SK-N-SH (cell line): ENCODE results near the gene PFDN1. TPM values are rescaled to one million over a fixed set of nuclear protein-coding genes. Genes with fewer than 3 reads are reported as not detected.
A peak's percentile ranks its signal among the peaks of the same experiment; 100 is the strongest.

Source experiments
- CTCF ChIA-PET: fragments of 300-600, 350-600 bp; formaldehyde crosslinking; extraction: SDS; loops from one replicate; lab custom pipeline; 2021; lab: Yijun Ruan, JAX
- POLR2A ChIA-PET: fragments of 350-600 bp; sonication (Branson Sonifier 250); formaldehyde crosslinking; extraction: SDS; loops from one replicate; lab custom pipeline; 2020; ENCODE audit warnings: antibody characterized with exemption, inconsistent platforms; lab: Yijun Ruan, JAX
- DNase-seq: peaks from one replicate; pipeline ENCODE4 v3.0.0; 2012
- H2AFZ ChIP-seq: fragments of 200-600 bp; sonication (generic); 2 replicates; pipeline ENCODE4 v1.8.1; 2016; ENCODE audit warnings: antibody characterized with exemption, mild to moderate bottlenecking, low read depth
- H3F3A ChIP-seq: fragments of 200-600 bp; sonication (generic); replicated peaks from 2 replicates; pipeline ENCODE3; 2016; ENCODE audit warnings: antibody characterized with exemption, mild to moderate bottlenecking; ENCODE audit not compliant: insufficient read depth
- H3K27ac ChIP-seq, 2 experiments: fragments of 200-500 bp in 1 of 2; fragments of 200-600 bp in 1 of 2; sonication (Bioruptor generic) in 1 of 2; sonication (generic), shearing (Covaris generic) in 1 of 2; 2 replicates each; pipeline versions ENCODE4 v1.5.1 to v1.6.1; 2014 to 2016; ENCODE audit warnings: low read depth in 2 of 2, inconsistent platforms in 1 of 2, low read length in 1 of 2, mild to moderate bottlenecking in 1 of 2, mixed read lengths in 1 of 2
- H3K27me3 ChIP-seq: fragments of 200-600 bp; sonication (generic), shearing (Covaris generic); 2 replicates; pipeline ENCODE4 v1.6.1; 2016; ENCODE audit warnings: mixed run types; ENCODE audit not compliant: insufficient read depth
- H3K36me3 ChIP-seq, 2 experiments: fragments of 200-500 bp in 1 of 2; fragments of 200-600 bp in 1 of 2; sonication (Bioruptor generic) in 1 of 2; sonication (generic) in 1 of 2; replicated peaks in 1 of 2; 2 replicates each; pipeline versions ENCODE3 to v1.5.1; 2014 to 2016; ENCODE audit warnings: low read length in 1 of 2, mild to moderate bottlenecking in 1 of 2; ENCODE audit not compliant: insufficient read depth in 2 of 2, control insufficient read depth in 1 of 2
- H3K4me1 ChIP-seq, 2 experiments: fragments of 200-500 bp in 1 of 2; fragments of 200-600 bp in 1 of 2; sonication (Bioruptor generic) in 1 of 2; sonication (generic), shearing (Covaris generic) in 1 of 2; 2 replicates each; pipeline versions ENCODE4 v1.5.1 to v1.6.1; 2014 to 2016; ENCODE audit warnings: low read depth in 1 of 2, low read length in 1 of 2, mixed run types in 1 of 2; ENCODE audit not compliant: insufficient read depth in 2 of 2, control insufficient read depth in 1 of 2
- H3K4me2 ChIP-seq: fragments of 200-600 bp; sonication (generic), shearing (Covaris generic); 2 replicates; pipeline ENCODE4 v1.6.1; 2017; ENCODE audit warnings: mixed run types
- H3K4me3 ChIP-seq, 2 experiments: fragments of 200-500 bp in 1 of 2; fragments of 200-600 bp in 1 of 2; sonication (Bioruptor generic) in 1 of 2; sonication (generic), shearing (Covaris generic) in 1 of 2; 2 replicates each; pipeline versions ENCODE4 v1.5.1 to v1.8.1; 2014 to 2016; ENCODE audit warnings: low read depth in 2 of 2, inconsistent platforms in 1 of 2, low read length in 1 of 2, mild to moderate bottlenecking in 1 of 2, mixed read lengths in 1 of 2, moderate library complexity in 1 of 2
- H3K79me2 ChIP-seq: fragments of 200-600 bp; sonication (generic); 2 replicates; pipeline ENCODE4 v1.8.1; 2017; ENCODE audit warnings: mild to moderate bottlenecking; ENCODE audit not compliant: insufficient read depth
- H3K9ac ChIP-seq: fragments of 200-600 bp; sonication (generic); 2 replicates; pipeline ENCODE4 v1.6.1; 2017; ENCODE audit warnings: mixed run types
- H3K9me2 ChIP-seq: fragments of 200-600 bp; sonication (generic); 2 replicates; pipeline ENCODE4 v1.6.1; 2017; ENCODE audit warnings: mixed run types
- H3K9me3 ChIP-seq: fragments of 200-600 bp; sonication (generic); 2 replicates; pipeline ENCODE4 v1.6.1; 2017; ENCODE audit warnings: mixed run types, mild to moderate bottlenecking, moderate library complexity
- H4K20me1 ChIP-seq: fragments of 200-600 bp; sonication (generic); 2 replicates; pipeline ENCODE4 v1.6.1; 2017; ENCODE audit warnings: mild to moderate bottlenecking, mixed run types; ENCODE audit not compliant: insufficient read depth
- CHD2 ChIP-seq: fragments of 150-350 bp; IDR thresholded peaks from 2 replicates; pipeline ENCODE4 v1.6.1; 2018; ENCODE audit warnings: low read length; ENCODE audit not compliant: partially characterized antibody
- ELF1 ChIP-seq: IDR thresholded peaks from 2 replicates; pipeline ENCODE4 v1.4.0; 2012
- FOSL2 ChIP-seq: IDR thresholded peaks from 2 replicates; pipeline ENCODE4 v1.4.0; 2012; ENCODE audit warnings: low read depth, mild to moderate bottlenecking, moderate library complexity, borderline replicate concordance
- FOXJ3 ChIP-seq: sonication (generic); formaldehyde crosslinking; IDR thresholded peaks from 2 replicates; pipeline ENCODE4 v1.5.1; 2020; ENCODE audit warnings: mild to moderate bottlenecking, missing genetic modification reagents
- GATA2 ChIP-seq: sonication (generic); formaldehyde crosslinking; IDR thresholded peaks from 2 replicates; pipeline ENCODE4 v1.5.0; 2020; ENCODE audit warnings: mild to moderate bottlenecking, missing genetic modification reagents
- PBX3 ChIP-seq: IDR thresholded peaks from 2 replicates; pipeline ENCODE4; 2012
- POLR2AphosphoS5 ChIP-seq: IDR thresholded peaks from 2 replicates; pipeline ENCODE4 v1.6.1; 2012; ENCODE audit warnings: low read depth, low read length
- RAD21 ChIP-seq: IDR thresholded peaks from 2 replicates; pipeline ENCODE4 v1.6.1; 2012; ENCODE audit warnings: mild to moderate bottlenecking, low read length
- RCOR1 ChIP-seq: fragments of 150-350 bp; IDR thresholded peaks from 2 replicates; pipeline ENCODE4 v1.6.1; 2017; ENCODE audit warnings: antibody characterized with exemption, low read length
- REST ChIP-seq: IDR thresholded peaks from 2 replicates; pipeline ENCODE4 v1.6.1; 2012; ENCODE audit warnings: mild to moderate bottlenecking, low read depth, low read length, moderate library complexity
- RXRA ChIP-seq: IDR thresholded peaks from 2 replicates; pipeline ENCODE4 v1.4.0; 2012; ENCODE audit warnings: low read depth, mild to moderate bottlenecking, borderline replicate concordance
- SMC3 ChIP-seq: IDR thresholded peaks from 2 replicates; pipeline ENCODE4 v1.6.1; 2012; ENCODE audit warnings: low read depth, low read length, improper control_type of control experiment
- TAF1 ChIP-seq: IDR thresholded peaks from 2 replicates; pipeline ENCODE4 v1.6.1; 2012; ENCODE audit warnings: low read depth, mild to moderate bottlenecking, low read length, moderate library complexity, borderline replicate concordance
- WGBS: methylation state at CpG from one replicate; pipeline ENCODE4 v1.1.6; 2017; ENCODE audit warnings: low lambda C conversion rate; 5-methylcytosine and 5-hydroxymethylcytosine counted together
- polyA plus RNA-seq, 3 experiments: library from polyadenylated mRNA; depleted of rRNA; stranded (reverse); fragments of >200 nt; gene quantifications; 2 replicates each; pipeline ENCODE4 v1.2.3, GENCODE V29; 2012
- TF ChIP-seq, protein P1 (sequence below): fragments of 150-350 bp; IDR thresholded peaks from 2 replicates; pipeline ENCODE4 v1.6.1; 2016; ENCODE audit warnings: mild to moderate bottlenecking, low read depth, low read length

PFDN1 gene
- polyA plus RNA-seq, 1 of the 3 experiments (the other 2 are of a cell fraction) = 55.2 TPM

GRCh38 chr5:140319833-140320232, 16.9 kb upstream of the PFDN1 start:
- 91% methylated on average over 1 of the region's 1 CpG for WGBS
- POLR2A ChIA-PET = no interaction called here
- CTCF ChIA-PET = no interaction called here

DNA sequence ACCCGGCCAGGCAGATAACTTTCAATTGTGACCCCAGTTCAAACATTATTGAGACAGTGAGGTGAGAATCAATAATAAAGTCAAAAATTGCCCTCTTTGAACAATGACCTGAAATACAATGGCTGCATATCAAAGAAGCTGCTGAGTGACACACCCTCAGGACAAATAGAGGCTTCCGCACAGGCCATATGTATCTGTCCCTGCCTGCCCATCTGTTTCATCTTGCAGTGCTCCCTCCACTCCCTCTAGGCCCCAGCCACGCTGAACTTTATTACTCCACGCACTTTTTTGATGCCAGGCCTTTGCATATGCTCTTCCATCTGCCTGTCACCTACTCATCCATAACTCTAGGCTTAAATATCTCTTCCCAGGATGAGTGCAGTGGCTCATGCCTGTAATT, 15.9 kb upstream of the PFDN1 start:
- CTCF ChIA-PET = interaction anchor here (2.2 kb wide), 1 partner anchor 74 kb away, joined by 7 read pairs; no protein-coding TSS in a partner anchor
- POLR2A ChIA-PET = no interaction called here

More at GRCh38 chr5:140319833-140320232, 16.9 kb upstream of the PFDN1 start:
- DNase-seq = no peak
- Histone ChIP-seq H3F3A (peaks cover 24% of the 10 kb centered on the region), H2AFZ (no peak overlapping the region), H3K27ac (no peak overlapping the region), H3K4me2 (no peak overlapping the region), H3K9me3 (no peaks in the 10 kb centered on the region), H3K4me3 (no peak overlapping the region), H4K20me1 (no peaks in the 10 kb centered on the region), H3K9ac (no peak overlapping the region), H3K9me2 (no peaks in the 10 kb centered on the region), H3K36me3 (no peaks in the 10 kb centered on the region), H3K79me2 (no peaks in the 10 kb centered on the region), H3K27me3 (no peaks in the 10 kb centered on the region), H3K4me1 (peaks cover 7 to 23% of the 10 kb centered on the region in 2 experiments; a peak in 3 of 4 replicates)
- TF ChIP-seq REST (no peak), GATA2 (CRISPR knock-in tag) (no peak), ELF1 (no peak), RAD21 (no peak), CHD2 (no peak), SMC3 (no peak), POLR2AphosphoS5 (no peak)

More for the DNA sequence above, 15.9 kb upstream of the PFDN1 start:
- Histone ChIP-seq H3K4me2 (no peak overlapping the region), H3K9me2 (no peaks in the 10 kb centered on the region), H3K79me2 (no peaks in the 10 kb centered on the region), H3K27ac (peak overlapping the region in 1 of 2 experiments; percentile 80; a peak in 2 of 4 replicates), H3K9ac (no peak overlapping the region), H2AFZ (no peak overlapping the region), H3K36me3 (no peaks in the 10 kb centered on the region), H3K27me3 (no peaks in the 10 kb centered on the region), H3K9me3 (no peaks in the 10 kb centered on the region), H4K20me1 (no peaks in the 10 kb centered on the region), H3K4me1 (peaks cover 7 to 13% of the 10 kb centered on the region in 2 experiments; a peak in 3 of 4 replicates), H3K4me3 (no peak overlapping the region), H3F3A (peaks cover 24% of the 10 kb centered on the region)
- TF ChIP-seq FOSL2 (no peak), ELF1 (no peak), POLR2AphosphoS5 (no peak), RXRA (no peak), PBX3 (no peak), RCOR1 (no peak), REST (no peak), FOXJ3 (no peak), TAF1 (no peak)
- TF ChIP-seq, protein P1, sequence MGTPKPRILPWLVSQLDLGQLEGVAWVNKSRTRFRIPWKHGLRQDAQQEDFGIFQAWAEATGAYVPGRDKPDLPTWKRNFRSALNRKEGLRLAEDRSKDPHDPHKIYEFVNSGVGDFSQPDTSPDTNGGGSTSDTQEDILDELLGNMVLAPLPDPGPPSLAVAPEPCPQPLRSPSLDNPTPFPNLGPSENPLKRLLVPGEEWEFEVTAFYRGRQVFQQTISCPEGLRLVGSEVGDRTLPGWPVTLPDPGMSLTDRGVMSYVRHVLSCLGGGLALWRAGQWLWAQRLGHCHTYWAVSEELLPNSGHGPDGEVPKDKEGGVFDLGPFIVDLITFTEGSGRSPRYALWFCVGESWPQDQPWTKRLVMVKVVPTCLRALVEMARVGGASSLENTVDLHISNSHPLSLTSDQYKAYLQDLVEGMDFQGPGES = no peak
- DNase-seq = no peak
- 96% methylated on average over 4 of the region's 4 CpGs for WGBS
